HG02588 (cell line): ENCODE measurements around the gene NAA80.
"Not testable (repeated sequence)": the region's sequence is repeated elsewhere in the genome, so short reads cannot be mapped to it uniquely, and the experiment has no call there.

Experiments
- ATAC-seq: cut with Tn5 transposase; IDR thresholded peaks from one replicate; pipeline ENCODE4 v1.9.1; 2021; ENCODE audit warnings: mild to moderate bottlenecking, moderate library complexity; ENCODE audit not compliant: unreplicated experiment

Gene NAA80

GRCh38 chr3:50316657-50317242 lies 17.5 kb upstream of the NAA80 start:
- no peak for ATAC-seq

GRCh38 chr3:50314816-50315215 lies 15.6 kb upstream of the NAA80 start:
- ATAC-seq, result no peak

GRCh38 chr3:50314342-50314741 lies 15.1 kb upstream of the NAA80 start:
- ATAC-seq, result no peak

GRCh38 chr3:50312041-50312440 lies 12.8 kb upstream of the NAA80 start:
- not testable (repeated sequence) for ATAC-seq

- ATAC-seq, result no peak
These were observed 5.4 kb upstream of the NAA80 start for GRCh38 chr3:50304601-50305000.

GRCh38 chr3:50303013-50303815 lies 4.0 kb upstream of the NAA80 start, which contains the start of gene HYAL1:
Gene HYAL1 (minus strand): TSS chr3:50303574. CDS start chr3:50302956, 618 bp downstream.
- no peak for ATAC-seq

GRCh38 chr3:50302095-50303012 lies 3.1 kb upstream of the NAA80 start:
- no peak for ATAC-seq

GRCh38 chr3:50300681-50301254 lies 1.6 kb upstream of the NAA80 start:
- ATAC-seq, result no peak

- ATAC-seq, result no peak
These were observed 900 bp upstream of the NAA80 start for GRCh38 chr3:50299929-50300680.

GRCh38 chr3:50299638-50299928 lies 378 bp upstream of the NAA80 start:
- no peak for ATAC-seq

- no peak for ATAC-seq
These were observed 1.1 kb downstream of the NAA80 start for GRCh38 chr3:50297896-50298725.

GRCh38 chr3:50297384-50297775 lies 1.8 kb downstream of the NAA80 start:
- no peak for ATAC-seq

- ATAC-seq, result no peak
These were observed 2.4 kb downstream of the NAA80 start for GRCh38 chr3:50296721-50297383.

GRCh38 chr3:50295553-50296431 lies 3.4 kb downstream of the NAA80 start:
- ATAC-seq, result no peak

- no peak for ATAC-seq
These were observed 4.5 kb downstream of the NAA80 start for GRCh38 chr3:50294492-50295403.

- ATAC-seq, result no peak
These were observed 5.1 kb downstream of the NAA80 start for GRCh38 chr3:50294089-50294488.
